ENCODE results near the gene SUB1.
"Not testable (repeated sequence)": the region's sequence is repeated elsewhere in the genome, so short reads cannot be mapped to it uniquely, and the experiment has no call there.

Gene SUB1

GRCh38 chr5:32566319-32567111, 18.8 kb upstream of the SUB1 start:
- no peak for DNase-seq

GRCh38 chr5:32571128-32571527, 14.2 kb upstream of the SUB1 start:
- no peak for DNase-seq

GRCh38 chr5:32572778-32573480, 12.4 kb upstream of the SUB1 start:
- no peak for DNase-seq

- DNase-seq: not testable (repeated sequence)
These were observed 11.9 kb upstream of the SUB1 start for GRCh38 chr5:32573481-32573854.

GRCh38 chr5:32574540-32575175, 10.7 kb upstream of the SUB1 start:
- DNase-seq: no peak

- no peak for DNase-seq
These were observed 7.0 kb upstream of the SUB1 start for GRCh38 chr5:32578363-32578762.

GRCh38 chr5:32578764-32579163, 6.6 kb upstream of the SUB1 start:
- no peak for DNase-seq

- no peak for DNase-seq
These were observed 4.2 kb upstream of the SUB1 start for GRCh38 chr5:32581010-32581785.

- DNase-seq: peak; percentile 46 to 53
These were observed 1.6 kb upstream of the SUB1 start for GRCh38 chr5:32583582-32584232.

GRCh38 chr5:32584646-32585045, 711 bp upstream of the SUB1 start:
- DNase-seq: no peak

GRCh38 chr5:32585122-32585445, 273 bp upstream of the SUB1 start:
- no peak for DNase-seq

- no peak for DNase-seq
These were observed 881 bp downstream of the SUB1 start for GRCh38 chr5:32586276-32586599.

- DNase-seq: no peak
These were observed 1.8 kb downstream of the SUB1 start for GRCh38 chr5:32587067-32587551.

- no peak for DNase-seq
These were observed 4.1 kb downstream of the SUB1 start for GRCh38 chr5:32589416-32589815.

GRCh38 chr5:32589942-32590869, 4.8 kb downstream of the SUB1 start:
- peak in 1 of 2 donors; percentile 80 for DNase-seq

GRCh38 chr5:32595118-32595517, 9.8 kb downstream of the SUB1 start:
- DNase-seq: no peak

GRCh38 chr5:32597041-32597629, 11.8 kb downstream of the SUB1 start:
- DNase-seq: no peak

- no peak for DNase-seq
These were observed 13.0 kb downstream of the SUB1 start for GRCh38 chr5:32598260-32598937.

GRCh38 chr5:32598997-32599549, 13.7 kb downstream of the SUB1 start:
- DNase-seq: no peak

GRCh38 chr5:32600054-32600622, 14.8 kb downstream of the SUB1 start:
- DNase-seq: no peak

Data from CD4-positive, alpha-beta T cell treated with Interleukin-1 beta for 1 hour (primary cell).